Raji (cell line): ENCODE measurements around the gene CTNNB1.

Experiments
- POLR2A ChIP-seq: IDR thresholded peaks from 2 replicates; pipeline ENCODE4 v1.6.1; 2011; ENCODE audit warnings: low read depth, low read length, control low read depth; ENCODE audit not compliant: insufficient read depth

The CTNNB1 gene

GRCh38 chr3:41184394-41184793 lies 14.9 kb upstream of the CTNNB1 start:
- TF ChIP-seq POLR2A = no peak

- TF ChIP-seq POLR2A = no peak
Measured at GRCh38 chr3:41186297-41186696, 13.0 kb upstream of the CTNNB1 start.

- no peak for TF ChIP-seq POLR2A
Measured at GRCh38 chr3:41188306-41188705, 11.0 kb upstream of the CTNNB1 start.

- TF ChIP-seq POLR2A = no peak
Measured at GRCh38 chr3:41190509-41191284, 8.6 kb upstream of the CTNNB1 start.

- no peak for TF ChIP-seq POLR2A
Measured at GRCh38 chr3:41192885-41193284, 6.4 kb upstream of the CTNNB1 start.

DNA sequence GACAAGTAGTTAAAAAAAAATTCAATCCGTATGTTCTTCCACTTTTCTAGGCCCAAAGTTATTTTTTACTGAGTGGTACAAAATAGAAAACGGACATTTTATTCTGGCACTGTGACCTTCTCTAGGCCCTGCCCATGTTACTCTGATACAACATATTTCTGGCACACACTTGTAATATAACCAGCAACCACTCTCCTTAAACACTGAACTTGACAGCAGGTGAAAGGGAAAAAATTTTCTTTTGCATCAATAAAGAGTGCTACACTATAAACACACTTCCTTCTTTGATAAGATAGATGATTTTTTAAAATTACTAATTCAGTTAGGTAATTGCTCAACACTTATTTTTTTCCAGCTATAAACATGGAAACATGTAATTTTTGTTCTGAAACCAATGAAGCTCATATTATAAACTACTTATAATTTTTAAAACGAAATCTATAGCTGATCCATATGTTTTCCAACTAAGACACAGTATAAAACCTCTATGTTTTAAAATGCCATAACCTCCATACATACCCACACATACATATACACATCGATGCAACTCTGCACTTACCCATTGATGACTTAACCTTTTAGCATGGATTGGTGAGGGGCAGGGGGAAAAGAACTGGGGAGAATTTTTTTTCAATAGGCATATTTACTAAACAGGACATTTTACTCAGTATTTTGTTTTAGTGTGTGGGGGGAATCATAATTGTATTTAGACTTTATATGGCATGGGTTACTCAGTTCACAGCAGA lies 5.3 kb upstream of the CTNNB1 start:
- no peak for TF ChIP-seq POLR2A

GRCh38 chr3:41194701-41195100 lies 4.6 kb upstream of the CTNNB1 start:
- TF ChIP-seq POLR2A = no peak

GRCh38 chr3:41195946-41196345 lies 3.4 kb upstream of the CTNNB1 start:
- no peak for TF ChIP-seq POLR2A

DNA sequence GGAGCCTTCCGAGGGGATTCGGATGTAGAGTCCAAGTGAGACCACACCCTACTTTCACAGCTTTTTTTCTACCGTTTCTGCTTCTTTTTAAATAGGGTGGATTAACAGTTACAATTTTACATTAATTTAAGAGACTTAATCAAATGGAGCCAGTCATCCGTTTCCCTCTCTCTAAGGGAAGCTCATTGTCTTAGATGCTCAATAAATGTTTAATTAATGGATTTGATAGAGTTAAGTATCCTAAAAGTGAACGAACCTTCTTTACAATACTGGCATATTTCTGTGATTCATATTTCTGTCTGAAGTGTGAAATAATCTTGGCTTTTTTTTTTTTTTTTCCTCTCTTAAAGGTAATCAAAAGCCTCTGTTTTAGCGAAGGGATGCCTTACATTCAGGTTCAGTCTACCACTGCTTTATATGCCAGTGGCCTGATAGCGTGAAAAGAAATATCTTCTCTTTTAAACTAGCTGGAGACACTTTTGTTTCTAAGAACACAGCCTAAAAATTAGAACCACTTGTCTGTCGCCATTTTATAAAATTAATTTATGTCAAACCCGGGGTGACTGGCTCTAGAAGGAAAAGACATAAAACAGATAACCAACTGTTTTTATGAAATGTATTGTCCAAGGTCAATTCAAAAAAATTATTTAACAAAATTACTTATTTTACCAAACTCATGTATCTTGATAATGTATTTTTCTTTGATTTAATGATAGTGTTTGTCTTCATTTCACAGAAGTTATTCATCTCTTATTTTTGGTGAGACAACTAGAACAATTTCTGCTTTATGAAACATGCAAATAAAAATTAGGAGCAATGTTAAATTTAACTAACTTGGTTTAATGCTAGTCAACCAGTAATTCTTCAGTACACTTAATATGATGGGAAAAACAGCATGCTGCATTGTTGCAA lies 2.5 kb upstream of the CTNNB1 start:
- TF ChIP-seq POLR2A = no peak

GRCh38 chr3:41198046-41198445 lies 1.3 kb upstream of the CTNNB1 start:
- no peak for TF ChIP-seq POLR2A

DNA sequence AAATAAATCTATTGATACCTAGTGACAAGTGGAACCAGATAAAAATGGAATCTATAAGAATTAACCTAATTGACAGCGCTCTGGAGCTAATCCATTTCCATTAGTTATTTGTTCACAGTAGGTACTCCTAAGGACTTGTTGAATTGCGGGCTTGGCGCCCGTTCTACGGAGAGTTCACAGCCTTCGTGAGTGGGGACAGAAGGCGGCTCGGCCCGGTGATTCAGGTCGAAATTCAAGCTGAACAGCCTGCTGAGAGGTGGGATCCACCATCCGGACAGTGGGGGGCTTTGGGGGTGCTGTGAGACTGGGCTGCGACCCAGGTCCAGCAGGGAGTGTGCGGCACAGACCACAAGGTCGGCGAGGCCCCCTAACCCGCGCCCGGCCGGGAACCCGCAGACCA lies 779 bp upstream of the CTNNB1 start:
- TF ChIP-seq POLR2A = no peak

- TF ChIP-seq POLR2A = no peak
Measured at GRCh38 chr3:41199866-41200668, 762 bp downstream of the CTNNB1 start.

DNA sequence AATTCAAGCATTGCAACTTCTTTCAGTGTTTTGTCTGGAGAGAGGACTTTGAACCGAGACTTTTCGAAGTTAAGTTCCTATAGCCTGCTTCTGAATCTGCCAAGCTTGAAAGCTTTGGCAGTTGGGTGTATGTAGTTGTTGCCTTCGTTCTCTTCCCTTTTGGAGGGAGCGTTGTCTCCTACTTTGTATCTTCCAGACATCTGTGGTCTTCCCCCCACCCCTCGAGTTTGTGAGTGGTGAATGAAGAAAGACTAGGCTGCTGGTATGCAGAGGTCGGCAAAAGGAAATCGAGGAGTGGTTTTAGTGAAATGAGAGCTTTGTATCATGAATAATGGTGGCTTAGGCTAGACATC lies 1.3 kb downstream of the CTNNB1 start:
- TF ChIP-seq POLR2A = no peak

DNA sequence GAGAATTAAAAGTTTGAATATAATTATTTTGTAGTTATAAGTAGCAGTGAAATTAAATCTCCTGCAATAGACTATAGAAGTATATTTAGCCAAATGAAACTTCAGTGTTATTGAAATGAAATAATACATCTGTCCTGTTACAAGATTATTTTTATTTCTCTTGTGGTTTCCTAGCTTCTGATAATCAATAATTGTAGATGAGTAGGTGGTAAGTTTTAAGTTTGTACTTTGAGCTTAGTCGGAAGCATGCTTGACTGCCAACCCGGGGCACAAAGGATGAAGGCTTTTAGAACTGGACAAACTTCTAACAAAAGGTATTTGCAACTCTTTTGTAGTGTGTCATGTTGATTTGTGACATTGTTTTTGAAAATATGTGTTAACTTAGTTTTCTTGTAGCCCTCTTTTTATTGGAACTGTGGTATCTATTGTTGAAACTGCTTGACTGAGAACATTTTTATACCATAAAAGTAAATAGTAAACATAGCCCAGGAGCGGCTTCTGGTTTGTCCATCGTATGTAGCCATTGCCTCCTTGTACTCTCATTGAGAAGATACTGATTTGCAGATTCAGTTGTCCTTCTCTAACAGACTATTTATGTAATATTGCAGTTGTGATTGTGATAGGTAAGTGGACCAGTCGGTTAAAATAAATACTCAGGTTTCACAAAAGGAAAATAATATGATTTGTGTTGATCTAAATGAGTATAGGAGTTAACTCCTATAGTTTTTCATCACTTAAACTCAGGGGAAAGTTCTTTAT lies 2.9 kb downstream of the CTNNB1 start:
- no peak for TF ChIP-seq POLR2A
